Measurements from ENCODE around the gene TTC23.

TTC23 gene

DNA sequence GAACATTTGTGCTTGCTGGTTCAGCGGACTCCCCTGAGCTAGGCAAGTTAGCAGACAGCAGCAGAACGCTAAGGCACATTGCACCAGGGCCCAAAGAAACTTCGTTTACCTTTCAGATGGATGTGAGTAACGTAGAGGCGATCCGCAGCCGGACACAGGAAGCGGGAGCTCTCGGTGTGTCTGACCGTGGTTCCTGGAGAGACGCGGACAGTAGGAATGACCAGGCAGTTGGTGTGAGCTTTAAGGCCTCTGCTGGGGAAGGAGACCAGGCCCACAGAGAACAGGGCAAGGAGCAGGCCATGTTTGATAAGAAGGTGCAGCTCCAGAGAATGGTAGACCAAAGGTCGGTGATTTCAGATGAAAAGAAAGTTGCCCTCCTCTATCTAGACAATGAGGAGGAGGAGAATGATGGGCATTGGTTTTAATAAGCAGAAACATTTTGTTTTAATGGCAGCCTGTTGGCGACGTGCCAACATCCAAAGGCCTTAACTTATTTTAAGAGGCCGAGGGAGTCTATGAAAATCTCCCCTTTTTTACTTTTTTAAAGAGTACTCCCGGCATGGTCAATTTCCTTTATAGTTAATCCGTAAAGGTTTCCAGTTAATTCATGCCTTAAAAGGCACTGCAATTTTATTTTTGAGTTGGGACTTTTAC lies 116.6 kb downstream of the TTC23 start:
- Histone ChIP-seq H3K4me1 (ENCODE audit: control insufficient read depth, insufficient read depth, low read length) (peaks cover 4% of the 10 kb centered on the region), H3K27me3 (replicated peaks; ENCODE audit: control insufficient read depth, insufficient read depth, low read length) (no peaks in the 10 kb centered on the region), H3K9me3 (ENCODE audit: control insufficient read depth, low read length) (no peaks in the 10 kb centered on the region), H3K9ac (ENCODE audit: low read length) (no peak overlapping the region), H3K36me3 (ENCODE audit: control insufficient read depth, insufficient read depth, low read length, severe bottlenecking) (peaks cover 25% of the 10 kb centered on the region), H3K4me3 (ENCODE audit: low read length) (no peak overlapping the region)
- DNase-seq (ENCODE audit: low read depth): no peak

DNA sequence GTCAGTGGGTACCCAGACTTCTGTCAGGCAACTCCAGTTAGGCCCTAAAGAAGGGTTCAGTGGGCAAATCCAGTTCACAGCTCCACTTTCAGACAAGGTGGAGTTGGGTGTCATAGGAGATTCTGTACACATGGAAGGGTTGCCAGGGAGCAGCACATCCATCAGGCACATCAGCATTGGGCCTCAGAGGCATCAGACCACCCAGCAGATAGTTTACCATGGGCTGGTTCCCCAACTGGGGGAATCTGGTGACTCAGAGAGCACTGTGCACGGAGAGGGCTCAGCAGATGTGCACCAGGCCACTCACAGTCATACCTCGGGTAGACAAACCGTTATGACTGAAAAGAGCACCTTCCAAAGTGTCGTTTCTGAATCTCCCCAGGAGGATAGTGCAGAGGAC lies 117.3 kb downstream of the TTC23 start:
- no peak overlapping the region for H3K9ac ChIP-seq (ENCODE audit: low read length)
- peaks cover 4% of the 10 kb centered on the region for H3K4me1 ChIP-seq (ENCODE audit: control insufficient read depth, insufficient read depth, low read length)
- H3K27me3 ChIP-seq (replicated peaks; ENCODE audit: control insufficient read depth, insufficient read depth, low read length): no peaks in the 10 kb centered on the region
- H3K9me3 ChIP-seq (ENCODE audit: control insufficient read depth, low read length): no peaks in the 10 kb centered on the region
- H3K4me3 ChIP-seq (ENCODE audit: low read length): no peak overlapping the region
- peaks cover 19% of the 10 kb centered on the region for H3K36me3 ChIP-seq (ENCODE audit: control insufficient read depth, insufficient read depth, low read length, severe bottlenecking)
- no peak for DNase-seq (ENCODE audit: low read depth)

DNA sequence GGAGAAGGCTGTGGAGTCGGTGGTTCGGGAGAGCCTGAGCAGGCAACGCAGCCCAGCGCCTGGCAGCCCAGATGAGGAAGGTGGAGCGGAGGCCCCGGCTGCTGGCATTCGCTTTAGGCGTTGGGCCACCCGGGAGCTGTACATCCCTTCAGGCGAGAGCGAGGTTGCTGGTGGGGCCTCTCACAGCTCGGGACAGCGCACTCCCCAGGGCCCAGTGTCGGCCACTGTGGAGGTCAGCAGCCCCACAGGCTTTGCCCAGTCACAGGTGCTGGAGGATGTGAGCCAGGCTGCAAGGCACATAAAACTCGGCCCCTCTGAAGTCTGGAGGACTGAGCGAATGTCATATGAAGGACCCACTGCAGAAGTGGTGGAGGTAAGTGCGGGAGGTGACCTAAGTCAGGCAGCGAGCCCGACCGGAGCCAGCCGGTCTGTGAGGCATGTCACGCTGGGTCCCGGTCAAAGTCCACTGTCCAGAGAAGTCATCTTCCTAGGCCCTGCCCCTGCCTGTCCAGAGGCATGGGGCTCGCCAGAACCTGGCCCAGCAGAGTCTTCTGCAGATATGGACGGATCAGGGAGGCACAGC lies 117.8 kb downstream of the TTC23 start:
- H3K27me3 ChIP-seq (replicated peaks; ENCODE audit: control insufficient read depth, insufficient read depth, low read length): no peaks in the 10 kb centered on the region
- no peak overlapping the region for H3K4me3 ChIP-seq (ENCODE audit: low read length)
- peaks cover 13% of the 10 kb centered on the region for H3K36me3 ChIP-seq (ENCODE audit: control insufficient read depth, insufficient read depth, low read length, severe bottlenecking)
- H3K4me1 ChIP-seq (ENCODE audit: control insufficient read depth, insufficient read depth, low read length): peaks cover 4% of the 10 kb centered on the region
- no peaks in the 10 kb centered on the region for H3K9me3 ChIP-seq (ENCODE audit: control insufficient read depth, low read length)
- DNase-seq (ENCODE audit: low read depth): no peak
- no peak overlapping the region for H3K9ac ChIP-seq (ENCODE audit: low read length)

DNA sequence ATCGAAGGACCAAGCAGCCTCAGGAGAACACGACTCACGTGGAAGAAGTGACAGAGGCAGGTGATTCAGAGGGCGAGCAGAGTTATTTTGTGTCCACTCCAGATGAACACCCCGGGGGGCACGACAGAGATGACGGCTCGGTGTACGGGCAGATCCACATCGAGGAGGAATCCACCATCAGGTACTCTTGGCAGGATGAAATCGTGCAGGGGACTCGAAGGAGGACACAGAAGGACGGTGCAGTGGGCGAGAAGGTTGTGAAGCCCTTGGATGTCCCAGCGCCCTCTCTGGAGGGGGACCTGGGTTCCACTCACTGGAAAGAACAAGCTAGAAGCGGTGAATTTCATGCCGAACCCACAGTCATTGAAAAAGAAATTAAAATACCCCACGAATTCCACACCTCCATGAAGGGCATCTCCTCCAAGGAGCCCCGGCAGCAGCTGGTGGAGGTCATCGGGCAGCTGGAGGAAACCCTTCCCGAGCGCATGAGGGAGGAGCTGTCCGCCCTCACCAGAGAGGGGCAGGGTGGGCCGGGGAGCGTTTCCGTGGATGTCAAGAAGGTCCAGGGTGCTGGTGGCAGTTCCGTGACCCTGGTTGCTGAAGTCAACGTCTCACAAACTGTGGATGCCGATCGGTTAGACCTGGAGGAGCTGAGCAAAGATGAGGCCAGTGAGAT lies 118.5 kb downstream of the TTC23 start:
- DNase-seq (ENCODE audit: low read depth): no peak
- no peak overlapping the region for H3K9ac ChIP-seq (ENCODE audit: low read length)
- peaks cover 12% of the 10 kb centered on the region for H3K36me3 ChIP-seq (ENCODE audit: control insufficient read depth, insufficient read depth, low read length, severe bottlenecking)
- no peaks in the 10 kb centered on the region for H3K27me3 ChIP-seq (replicated peaks; ENCODE audit: control insufficient read depth, insufficient read depth, low read length)
- H3K4me3 ChIP-seq (ENCODE audit: low read length): no peak overlapping the region
- peaks cover 4% of the 10 kb centered on the region for H3K4me1 ChIP-seq (ENCODE audit: control insufficient read depth, insufficient read depth, low read length)
- H3K9me3 ChIP-seq (ENCODE audit: control insufficient read depth, low read length): no peaks in the 10 kb centered on the region

DNA sequence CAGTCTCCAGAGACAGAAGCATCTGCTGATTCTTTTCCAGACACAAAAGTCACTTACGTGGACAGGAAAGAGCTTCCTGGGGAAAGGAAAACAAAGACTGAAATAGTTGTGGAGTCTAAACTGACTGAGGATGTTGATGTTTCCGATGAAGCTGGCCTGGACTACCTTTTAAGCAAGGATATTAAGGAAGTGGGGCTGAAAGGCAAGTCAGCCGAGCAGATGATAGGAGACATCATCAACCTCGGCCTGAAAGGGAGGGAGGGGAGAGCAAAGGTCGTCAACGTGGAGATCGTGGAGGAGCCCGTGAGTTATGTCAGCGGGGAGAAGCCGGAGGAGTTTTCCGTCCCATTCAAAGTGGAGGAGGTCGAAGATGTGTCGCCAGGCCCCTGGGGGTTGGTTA lies 119.1 kb downstream of the TTC23 start:
- H3K4me3 ChIP-seq (ENCODE audit: low read length): no peak overlapping the region
- peaks cover 12% of the 10 kb centered on the region for H3K36me3 ChIP-seq (ENCODE audit: control insufficient read depth, insufficient read depth, low read length, severe bottlenecking)
- no peak for DNase-seq (ENCODE audit: low read depth)

DNA sequence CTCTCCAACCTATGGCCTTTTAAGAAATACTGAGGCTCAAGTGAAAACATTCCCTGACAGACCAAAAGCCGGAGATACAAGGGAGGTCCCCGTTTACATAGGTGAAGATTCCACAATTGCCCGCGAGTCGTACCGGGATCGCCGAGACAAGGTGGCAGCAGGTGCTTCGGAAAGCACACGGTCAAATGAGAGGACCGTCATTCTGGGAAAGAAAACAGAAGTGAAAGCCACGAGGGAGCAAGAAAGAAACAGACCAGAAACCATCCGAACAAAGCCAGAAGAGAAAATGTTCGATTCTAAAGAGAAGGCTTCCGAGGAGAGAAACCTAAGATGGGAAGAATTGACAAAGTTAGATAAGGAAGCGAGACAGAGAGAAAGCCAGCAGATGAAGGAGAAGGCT lies 119.7 kb downstream of the TTC23 start:
- Histone ChIP-seq H3K4me1 (ENCODE audit: control insufficient read depth, insufficient read depth, low read length) (peaks cover 6% of the 10 kb centered on the region), H3K27me3 (replicated peaks; ENCODE audit: control insufficient read depth, insufficient read depth, low read length) (no peaks in the 10 kb centered on the region), H3K4me3 (ENCODE audit: low read length) (no peak overlapping the region), H3K9ac (ENCODE audit: low read length) (no peak overlapping the region), H3K9me3 (ENCODE audit: control insufficient read depth, low read length) (no peaks in the 10 kb centered on the region), H3K36me3 (ENCODE audit: control insufficient read depth, insufficient read depth, low read length, severe bottlenecking) (peaks cover 12% of the 10 kb centered on the region)
- no peak for DNase-seq (ENCODE audit: low read depth)

More for the DNA sequence above, 119.1 kb downstream of the TTC23 start:
- Histone ChIP-seq H3K4me1 (ENCODE audit: control insufficient read depth, insufficient read depth, low read length) (peaks cover 4% of the 10 kb centered on the region), H3K9ac (ENCODE audit: low read length) (no peak overlapping the region), H3K27me3 (replicated peaks; ENCODE audit: control insufficient read depth, insufficient read depth, low read length) (no peaks in the 10 kb centered on the region), H3K9me3 (ENCODE audit: control insufficient read depth, low read length) (no peaks in the 10 kb centered on the region)

DNA sequence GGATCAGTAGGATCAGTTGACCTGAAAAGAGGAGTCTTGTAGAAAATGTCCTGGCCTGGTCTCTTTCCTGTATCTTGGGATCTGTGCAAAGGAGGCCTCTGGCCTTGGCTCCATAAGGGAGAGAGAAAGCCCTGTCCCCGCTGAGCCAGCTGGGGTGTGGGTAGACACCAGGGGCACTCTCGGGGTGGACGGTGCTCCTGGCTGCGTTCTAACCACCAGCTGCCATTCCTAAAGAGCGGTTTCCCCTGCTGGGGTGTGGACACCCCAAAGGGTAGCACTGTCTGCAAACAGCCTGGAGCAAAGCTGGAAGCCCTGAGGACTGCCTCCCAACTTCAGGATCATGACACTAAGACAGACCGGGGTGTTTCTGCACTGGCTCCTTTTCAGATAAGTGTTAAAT lies 121.0 kb downstream of the TTC23 start:
- no peaks in the 10 kb centered on the region for H3K27me3 ChIP-seq (replicated peaks; ENCODE audit: control insufficient read depth, insufficient read depth, low read length)
- no peak overlapping the region for H3K9ac ChIP-seq (ENCODE audit: low read length)
- H3K9me3 ChIP-seq (ENCODE audit: control insufficient read depth, low read length): no peaks in the 10 kb centered on the region
- H3K4me3 ChIP-seq (ENCODE audit: low read length): no peak overlapping the region
- DNase-seq (ENCODE audit: low read depth): no peak
- H3K4me1 ChIP-seq (ENCODE audit: control insufficient read depth, insufficient read depth, low read length): peaks cover 16% of the 10 kb centered on the region
- peaks cover 12% of the 10 kb centered on the region for H3K36me3 ChIP-seq (ENCODE audit: control insufficient read depth, insufficient read depth, low read length, severe bottlenecking)

DNA sequence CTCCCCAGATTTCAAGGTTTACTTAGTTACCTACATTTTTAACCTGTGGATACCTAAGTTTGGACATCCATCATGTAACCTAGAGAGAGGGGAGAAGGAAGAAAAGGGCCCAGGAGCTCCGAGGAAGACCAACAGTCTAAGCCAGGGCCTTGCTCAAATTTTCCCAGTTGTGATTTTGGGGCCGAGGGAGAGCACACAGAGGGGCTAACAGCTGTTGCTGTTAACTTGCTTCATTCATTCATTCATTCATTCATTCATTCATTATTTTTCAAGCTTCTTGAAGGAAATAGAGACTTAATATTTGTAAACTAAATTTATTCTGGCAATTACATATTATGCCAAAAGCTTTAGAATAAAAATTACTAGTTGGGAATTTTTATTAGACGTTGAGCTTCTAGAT lies 121.6 kb downstream of the TTC23 start:
- no peak for DNase-seq (ENCODE audit: low read depth)
- peaks cover 22% of the 10 kb centered on the region for H3K4me1 ChIP-seq (ENCODE audit: control insufficient read depth, insufficient read depth, low read length)
- H3K4me3 ChIP-seq (ENCODE audit: low read length): no peak overlapping the region
- H3K9me3 ChIP-seq (ENCODE audit: control insufficient read depth, low read length): no peaks in the 10 kb centered on the region
- H3K9ac ChIP-seq (ENCODE audit: low read length): no peak overlapping the region
- no peaks in the 10 kb centered on the region for H3K27me3 ChIP-seq (replicated peaks; ENCODE audit: control insufficient read depth, insufficient read depth, low read length)
- H3K36me3 ChIP-seq (ENCODE audit: control insufficient read depth, insufficient read depth, low read length, severe bottlenecking): peaks cover 12% of the 10 kb centered on the region

DNA sequence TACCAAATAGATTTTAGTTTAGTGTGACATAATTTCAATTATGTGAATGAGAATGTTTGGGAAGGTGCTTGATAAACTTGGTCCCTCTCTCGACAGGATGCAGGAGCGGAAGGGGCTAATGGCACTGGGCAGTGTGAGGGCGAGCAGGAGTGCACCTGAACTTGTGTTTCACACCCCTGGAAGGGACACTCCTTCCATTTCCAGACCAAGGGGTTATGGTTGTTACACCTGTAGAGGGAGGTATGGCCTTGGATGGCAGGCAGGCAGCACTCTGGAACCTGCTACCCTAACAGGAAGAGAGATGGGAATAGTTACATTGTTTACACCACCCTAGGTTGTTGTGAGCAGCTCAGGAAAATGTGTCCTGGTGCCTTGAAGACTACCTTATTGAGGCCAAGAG lies 122.5 kb downstream of the TTC23 start:
- Histone ChIP-seq H3K36me3 (ENCODE audit: control insufficient read depth, insufficient read depth, low read length, severe bottlenecking) (peaks cover 12% of the 10 kb centered on the region), H3K27me3 (replicated peaks; ENCODE audit: control insufficient read depth, insufficient read depth, low read length) (no peaks in the 10 kb centered on the region), H3K4me1 (ENCODE audit: control insufficient read depth, insufficient read depth, low read length) (peaks cover 23% of the 10 kb centered on the region), H3K9me3 (ENCODE audit: control insufficient read depth, low read length) (no peaks in the 10 kb centered on the region), H3K4me3 (ENCODE audit: low read length) (no peak overlapping the region), H3K9ac (ENCODE audit: low read length) (no peak overlapping the region)
- no peak for DNase-seq (ENCODE audit: low read depth)

DNA sequence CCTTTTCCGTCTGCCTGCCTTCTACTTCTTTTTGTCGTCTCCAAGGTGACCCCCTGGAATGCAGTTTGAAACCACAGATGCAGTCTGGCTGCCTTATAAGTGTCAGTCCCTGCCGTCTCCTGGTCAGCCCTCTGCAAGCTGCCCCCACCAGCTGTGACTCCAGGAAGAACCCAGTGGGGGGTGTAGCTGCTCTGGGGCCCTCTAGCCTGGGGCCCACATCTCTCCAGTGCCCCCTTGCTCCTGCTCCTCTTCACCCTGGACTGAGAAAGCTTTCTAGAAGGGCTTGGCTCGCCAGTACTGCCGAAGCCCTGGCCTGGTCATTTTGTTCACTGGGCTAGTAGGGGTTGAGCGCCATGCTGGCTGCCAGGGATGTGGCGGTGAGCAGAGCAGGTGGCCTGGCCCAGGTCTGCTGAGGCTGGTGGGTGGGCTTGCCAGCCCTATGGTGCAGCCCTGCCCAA lies 123.2 kb downstream of the TTC23 start:
- no peaks in the 10 kb centered on the region for H3K9me3 ChIP-seq (ENCODE audit: control insufficient read depth, low read length)
- H3K4me3 ChIP-seq (ENCODE audit: low read length): no peak overlapping the region
- no peak overlapping the region for H3K9ac ChIP-seq (ENCODE audit: low read length)
- no peak for DNase-seq (ENCODE audit: low read depth)
- H3K36me3 ChIP-seq (ENCODE audit: control insufficient read depth, insufficient read depth, low read length, severe bottlenecking): peaks cover 11% of the 10 kb centered on the region
- H3K27me3 ChIP-seq (replicated peaks; ENCODE audit: control insufficient read depth, insufficient read depth, low read length): no peaks in the 10 kb centered on the region
- peaks cover 23% of the 10 kb centered on the region for H3K4me1 ChIP-seq (ENCODE audit: control insufficient read depth, insufficient read depth, low read length)

DNA sequence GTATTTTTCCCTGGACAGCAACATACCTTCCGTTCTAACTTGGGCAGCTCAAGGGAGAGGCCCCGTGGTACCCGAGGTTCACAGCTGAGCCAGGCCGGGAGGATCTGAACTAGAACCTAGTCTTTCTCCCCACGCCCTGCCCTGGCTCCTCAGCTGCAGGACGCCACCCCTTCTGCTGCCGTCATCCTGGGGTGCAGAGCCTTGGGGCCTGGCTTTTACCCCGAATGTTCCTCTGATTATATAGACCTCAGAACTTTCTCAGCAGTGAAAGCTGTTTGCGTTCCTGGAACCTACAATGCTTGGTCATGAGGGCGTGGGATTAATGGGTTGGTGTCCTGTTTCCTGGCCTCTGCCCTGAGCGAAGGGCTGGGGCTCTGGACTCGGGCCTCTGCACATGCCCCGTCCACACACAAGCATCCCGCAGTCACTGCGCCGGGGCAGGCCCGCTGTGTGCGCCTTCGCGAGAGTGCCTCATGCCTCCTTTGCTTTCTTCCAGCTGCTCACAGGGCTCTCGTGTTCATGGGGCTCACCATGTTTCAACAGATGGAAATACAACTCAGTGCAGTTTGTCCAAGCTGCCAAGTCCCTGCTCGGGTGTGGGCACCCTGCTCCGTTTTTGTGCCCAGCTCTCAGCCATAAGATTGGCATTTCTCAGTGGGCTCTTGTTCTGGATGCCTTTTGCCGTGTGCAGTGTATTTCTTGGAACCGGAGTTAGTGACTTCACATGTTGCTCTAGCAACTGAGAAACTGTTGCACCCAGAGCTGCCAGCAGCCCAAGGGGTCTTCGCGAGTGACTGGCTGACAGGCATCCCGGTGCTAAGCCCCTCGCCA lies 124.1 kb downstream of the TTC23 start:
- Histone ChIP-seq H3K4me1 (ENCODE audit: control insufficient read depth, insufficient read depth, low read length) (peaks cover 23% of the 10 kb centered on the region), H3K9me3 (ENCODE audit: control insufficient read depth, low read length) (no peaks in the 10 kb centered on the region), H3K4me3 (ENCODE audit: low read length) (no peak overlapping the region), H3K27me3 (replicated peaks; ENCODE audit: control insufficient read depth, insufficient read depth, low read length) (no peaks in the 10 kb centered on the region), H3K36me3 (ENCODE audit: control insufficient read depth, insufficient read depth, low read length, severe bottlenecking) (peaks cover 7% of the 10 kb centered on the region), H3K9ac (ENCODE audit: low read length) (peak overlapping the region; percentile 77)
- DNase-seq (ENCODE audit: low read depth): no peak
